NCI-H1694 treated with DMSO at 0.1 percent for 48 hours (cell line): ENCODE data around the gene REPIN1.
A peak's percentile ranks its signal among the peaks of the same experiment; 100 is the strongest.

Experiments used
- DNase-seq: peaks from one replicate; lab custom pipeline; 2025; lab: John Stamatoyannopoulos, UW

The REPIN1 gene

DNA sequence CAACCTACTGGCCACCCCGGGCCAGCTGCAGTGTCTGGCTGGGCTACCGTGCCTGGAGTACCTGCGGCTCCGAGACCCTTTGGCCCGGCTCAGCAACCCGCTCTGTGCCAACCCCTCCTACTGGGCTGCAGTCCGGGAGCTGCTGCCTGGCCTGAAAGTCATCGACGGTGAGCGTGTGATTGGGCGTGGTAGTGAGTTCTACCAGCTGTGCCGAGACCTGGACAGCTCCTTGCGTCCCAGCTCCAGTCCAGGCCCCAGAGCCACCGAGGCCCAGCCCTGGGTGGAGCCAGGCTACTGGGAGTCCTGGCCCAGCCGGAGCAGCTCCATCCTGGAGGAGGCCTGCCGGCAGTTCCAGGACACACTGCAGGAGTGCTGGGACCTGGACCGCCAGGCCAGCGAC, 31.4 kb upstream of the REPIN1 start:
- no peak for DNase-seq

- no peak for DNase-seq
These were observed 31.0 kb upstream of the REPIN1 start for GRCh38 chr7:150337659-150338081.

DNA sequence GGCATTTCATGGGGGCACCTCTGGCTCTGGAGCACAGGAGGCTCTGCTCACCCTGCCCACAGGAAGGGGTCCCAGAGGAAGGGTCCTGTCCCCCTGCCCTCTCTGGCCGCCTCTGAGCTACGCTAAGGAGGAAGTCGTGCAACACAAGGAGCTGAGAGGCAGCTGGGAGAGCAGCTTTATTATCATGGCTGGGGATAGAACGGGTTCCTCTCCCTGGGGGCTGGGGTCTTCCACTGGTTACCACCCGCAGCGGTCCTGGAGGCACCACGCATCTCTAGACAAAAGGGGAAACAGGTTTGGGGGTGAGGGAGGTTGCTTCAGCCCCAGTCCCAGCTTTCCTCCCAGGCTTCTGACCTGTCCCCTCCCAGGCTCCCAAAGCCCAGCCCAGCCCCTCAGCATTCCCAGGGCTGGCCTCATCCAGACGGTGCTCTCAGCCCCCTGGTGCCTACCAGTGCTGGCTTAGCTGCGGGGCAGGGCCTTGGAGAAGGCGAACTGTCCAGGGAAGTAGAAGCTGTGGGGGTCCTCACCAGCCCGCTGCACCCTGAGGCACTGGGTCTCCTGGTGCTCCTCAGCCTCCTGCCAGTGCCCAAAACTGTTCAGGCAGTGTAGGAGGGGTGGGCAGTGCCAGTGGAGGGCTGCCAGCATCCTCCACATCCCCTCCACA, 30.3 kb upstream of the REPIN1 start:
- no peak for DNase-seq

- no peak for DNase-seq
These were observed 29.2 kb upstream of the REPIN1 start for GRCh38 chr7:150339409-150339809.

DNA sequence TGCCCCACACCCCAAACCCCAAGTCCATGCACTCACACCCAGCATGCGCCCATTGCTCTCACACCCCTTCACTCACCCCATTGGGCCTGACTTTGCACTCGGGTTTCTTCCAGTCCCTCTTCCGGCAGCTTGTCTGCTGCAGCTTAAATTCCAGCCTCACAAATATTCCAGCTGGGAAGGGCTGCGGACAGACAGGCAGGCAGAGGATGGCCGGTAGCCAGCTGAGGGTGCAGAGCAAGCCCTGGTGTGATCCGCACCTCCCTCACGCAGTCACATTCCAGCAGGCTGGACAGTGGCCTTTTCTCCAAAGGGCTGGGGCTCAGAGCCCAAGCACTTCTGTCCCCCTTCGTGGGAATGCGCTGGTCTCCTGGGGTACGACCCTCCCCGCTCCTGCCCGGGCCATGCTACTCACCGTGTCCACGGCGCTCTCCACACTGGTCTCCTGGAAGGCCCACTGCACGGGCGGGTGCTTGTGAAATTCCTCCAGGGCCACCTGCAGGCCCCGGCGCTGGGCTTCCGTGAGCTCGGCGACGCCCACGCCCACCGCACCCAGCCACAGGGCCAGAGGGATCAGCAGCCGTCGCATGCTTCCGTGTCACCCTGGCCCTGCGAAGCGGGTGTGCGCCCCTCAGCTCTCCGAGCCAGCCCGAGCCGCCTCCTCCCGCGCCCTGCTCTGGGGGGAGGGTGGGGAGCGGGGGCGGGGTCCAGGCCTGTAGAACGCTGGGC, 28.4 kb upstream of the REPIN1 start:
- DNase-seq, result no peak

GRCh38 chr7:150340875-150341262, 27.8 kb upstream of the REPIN1 start:
- no peak for DNase-seq

DNA sequence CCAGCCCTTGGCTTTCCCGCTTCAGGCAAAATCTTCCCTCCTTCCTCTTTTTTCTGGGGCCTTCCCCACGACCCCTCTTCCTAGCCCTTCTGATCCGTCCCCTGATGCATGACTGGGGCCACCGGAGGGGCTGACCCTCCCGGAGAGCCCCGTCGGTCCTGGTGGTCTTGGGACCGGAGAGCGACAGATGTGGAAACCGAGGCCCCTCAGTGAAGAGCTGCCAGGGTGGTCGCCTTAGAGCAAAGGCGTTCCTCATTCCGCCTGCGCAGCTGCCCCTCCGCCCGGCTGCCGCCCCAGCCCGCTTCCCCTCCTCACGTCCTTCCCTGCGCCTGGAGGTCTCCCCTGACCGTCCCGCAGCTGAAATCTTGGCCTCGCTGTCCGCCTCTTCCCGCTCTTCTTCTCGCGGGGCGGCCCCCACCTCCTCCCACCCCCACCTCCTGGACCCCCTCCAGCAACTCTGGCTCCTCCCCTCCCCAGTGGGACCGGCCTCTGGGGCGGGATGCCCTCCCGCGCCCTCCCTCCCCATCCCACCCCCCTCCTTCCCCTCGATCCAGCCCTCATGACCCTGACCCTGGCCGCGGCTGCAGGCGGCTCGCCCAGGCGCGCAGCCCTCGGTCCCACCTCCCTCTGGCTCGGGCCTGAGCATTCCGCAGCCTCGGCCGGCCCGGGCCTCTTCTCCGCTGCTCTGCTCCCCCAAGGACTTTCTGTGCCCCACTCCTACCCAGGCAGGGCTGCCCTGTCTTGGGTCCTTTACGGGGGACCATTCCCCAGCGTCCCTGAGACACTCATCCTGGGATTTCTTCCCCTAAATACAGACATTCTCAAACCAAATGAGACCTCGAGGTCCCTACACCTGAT, 27.1 kb upstream of the REPIN1 start, which contains the start of gene RARRES2:
Gene RARRES2 (minus strand): TSS at position 367 of the 858 bp plus-strand sequence. CDS start 1,020 bp downstream, outside the sequence.
- no peak for DNase-seq

DNA sequence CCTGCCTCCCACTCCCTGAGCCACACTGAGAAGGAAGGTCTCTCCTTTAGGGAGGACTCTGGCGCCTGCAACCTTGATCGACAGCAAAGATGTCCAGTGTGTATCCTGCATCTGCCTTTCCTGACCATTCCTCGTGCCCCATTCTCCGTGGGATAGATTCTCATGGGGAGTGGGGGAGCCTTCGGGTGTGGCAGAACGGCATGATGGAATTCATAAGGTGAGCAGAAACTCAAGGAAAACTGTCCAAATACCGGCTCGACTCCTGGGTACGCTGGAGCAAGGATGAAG, 26.6 kb upstream of the REPIN1 start:
- no peak for DNase-seq

DNA sequence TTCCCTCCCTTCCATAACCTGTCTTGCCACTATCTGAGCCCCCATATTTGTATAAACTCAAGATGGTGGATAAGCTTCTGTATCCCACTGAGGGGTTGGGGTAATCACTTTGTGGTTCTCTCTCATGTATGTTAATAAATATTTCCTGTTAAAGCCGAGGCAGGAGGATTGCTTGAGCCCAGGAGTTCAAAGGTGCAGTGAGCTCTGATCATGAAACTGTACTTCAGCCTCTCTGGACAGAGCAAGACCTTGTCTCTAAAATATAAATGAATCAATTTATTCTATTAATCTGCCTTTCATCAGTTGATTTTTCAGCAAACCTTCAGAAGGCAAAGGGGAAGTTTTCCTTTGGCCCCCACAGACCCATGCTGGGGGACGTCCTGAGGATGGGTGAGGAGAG, 25.4 kb upstream of the REPIN1 start:
- no peak for DNase-seq

DNA sequence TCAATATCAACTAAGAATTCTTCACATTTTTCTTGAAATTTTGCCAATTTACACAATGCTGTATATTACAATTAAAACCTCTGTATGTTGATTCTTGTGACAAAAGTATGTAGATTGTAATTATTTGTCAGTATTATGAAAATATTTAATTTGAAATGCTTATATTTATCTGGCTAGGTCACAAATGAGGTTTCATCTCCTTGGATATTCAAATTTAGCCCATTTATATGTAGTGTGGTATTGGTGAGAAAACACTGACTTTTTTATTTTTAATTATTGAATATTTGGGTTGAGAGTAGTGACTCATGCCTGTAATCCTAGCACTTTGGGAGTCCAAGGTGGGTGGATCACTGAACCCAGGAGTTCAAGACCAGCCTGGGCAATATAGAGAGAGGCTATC, 24.3 kb upstream of the REPIN1 start:
- DNase-seq, result no peak

GRCh38 chr7:150345012-150345411, 23.6 kb upstream of the REPIN1 start:
- no peak for DNase-seq

GRCh38 chr7:150346922-150347321, 21.7 kb upstream of the REPIN1 start:
- DNase-seq, result no peak

- no peak for DNase-seq
These were observed 16.9 kb upstream of the REPIN1 start for GRCh38 chr7:150351587-150352194.

GRCh38 chr7:150355666-150356059, 13.0 kb upstream of the REPIN1 start:
- DNase-seq, result no peak

DNA sequence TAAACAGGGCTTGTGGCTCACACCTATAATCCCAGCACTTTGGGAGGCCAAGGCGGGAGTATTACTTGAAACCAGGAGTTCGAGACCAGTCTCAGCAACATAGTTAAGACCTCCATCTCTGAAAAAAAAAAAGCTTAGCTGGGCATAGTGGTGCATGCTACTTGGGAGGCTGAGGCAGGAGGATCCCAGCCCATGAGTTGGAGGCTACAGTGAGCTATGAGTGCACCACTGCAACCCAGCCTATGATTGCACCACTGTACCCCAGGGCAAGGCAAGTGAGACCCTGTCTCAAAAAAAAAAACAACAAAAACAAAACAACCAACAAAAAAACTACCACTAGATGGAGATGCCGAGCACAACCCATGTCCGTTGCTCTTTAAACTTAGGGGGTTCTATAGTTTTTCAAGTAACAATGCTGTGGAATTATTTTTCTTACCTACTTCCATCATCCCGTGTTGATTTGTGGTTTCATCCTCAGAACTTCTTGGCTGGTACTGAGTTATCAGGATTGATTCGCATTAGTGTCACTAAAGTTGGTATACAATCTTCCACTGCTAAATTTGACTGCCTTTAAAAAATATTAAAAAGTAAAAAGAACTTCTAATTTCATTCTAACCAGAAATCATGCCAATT, 12.2 kb upstream of the REPIN1 start:
- DNase-seq, result peak; percentile 73

DNA sequence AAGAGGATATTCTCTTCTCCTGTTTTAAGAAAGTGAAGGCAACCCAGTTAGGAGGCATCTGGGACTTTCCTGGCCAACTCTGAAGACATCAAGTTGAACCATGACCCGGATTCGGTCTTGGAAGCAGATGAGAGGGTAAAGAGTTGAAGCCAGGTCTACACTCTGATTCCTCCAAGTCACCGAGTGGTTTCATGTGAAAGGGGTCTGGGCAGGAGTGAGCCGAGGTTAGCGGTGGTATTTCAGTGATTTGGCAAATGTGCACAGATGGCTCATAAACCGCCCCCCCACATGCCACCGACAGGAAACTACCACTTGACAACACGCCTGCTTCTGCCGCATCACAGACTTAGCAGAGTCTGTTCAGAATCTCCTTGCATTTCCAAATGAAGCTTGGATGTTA, 11.4 kb upstream of the REPIN1 start:
- peak; percentile 95 for DNase-seq

DNA sequence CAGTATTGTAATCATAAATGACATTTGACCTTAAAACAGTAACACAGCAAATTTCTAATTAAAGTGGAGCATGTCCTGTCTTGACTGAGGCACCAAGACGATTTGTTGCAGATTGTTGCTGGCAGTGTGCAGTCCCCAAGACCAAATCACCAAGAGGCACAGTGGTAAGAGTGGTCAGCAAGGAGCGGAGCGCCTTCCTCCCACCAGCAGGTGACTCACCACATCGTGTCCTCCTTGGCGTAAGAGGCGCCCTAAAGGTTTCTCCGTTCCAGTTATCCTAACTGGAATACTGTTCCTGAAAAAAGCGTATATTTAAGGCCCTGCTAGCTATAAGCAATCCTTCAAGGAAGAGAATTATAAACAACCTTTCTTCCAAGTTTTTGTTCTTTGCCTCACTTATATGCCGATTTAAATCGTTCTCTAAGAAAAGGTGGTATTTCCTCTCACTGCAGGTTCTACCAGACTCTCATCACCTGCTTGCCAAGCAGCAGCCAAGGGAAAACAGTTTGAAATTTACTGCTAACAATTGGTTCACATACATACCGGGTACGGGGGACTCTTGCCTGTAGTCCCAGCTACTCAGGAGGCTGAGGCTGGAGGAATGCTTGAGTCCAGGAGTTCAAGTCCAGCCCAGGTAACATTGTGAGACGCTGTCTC, 10.7 kb upstream of the REPIN1 start:
- peak; percentile 83 for DNase-seq

GRCh38 chr7:150358433-150358832, 10.2 kb upstream of the REPIN1 start:
- no peak for DNase-seq

GRCh38 chr7:150358988-150359621, 9.5 kb upstream of the REPIN1 start:
- DNase-seq, result no peak

- DNase-seq, result no peak
These were observed 8.8 kb upstream of the REPIN1 start for GRCh38 chr7:150359622-150360362.
